ENCODE measurements around the gene RHOT1. TPM values are rescaled to one million over a fixed set of nuclear protein-coding genes. Genes with fewer than 3 reads are reported as not detected.
"Not testable (repeated sequence)": the region's sequence is repeated elsewhere in the genome, so short reads cannot be mapped to it uniquely, and the experiment has no call there.

RHOT1 gene
- total RNA-seq, 4 donors from 2014 or later: 60.8 to 97.6 (median 72.7) TPM

DNA sequence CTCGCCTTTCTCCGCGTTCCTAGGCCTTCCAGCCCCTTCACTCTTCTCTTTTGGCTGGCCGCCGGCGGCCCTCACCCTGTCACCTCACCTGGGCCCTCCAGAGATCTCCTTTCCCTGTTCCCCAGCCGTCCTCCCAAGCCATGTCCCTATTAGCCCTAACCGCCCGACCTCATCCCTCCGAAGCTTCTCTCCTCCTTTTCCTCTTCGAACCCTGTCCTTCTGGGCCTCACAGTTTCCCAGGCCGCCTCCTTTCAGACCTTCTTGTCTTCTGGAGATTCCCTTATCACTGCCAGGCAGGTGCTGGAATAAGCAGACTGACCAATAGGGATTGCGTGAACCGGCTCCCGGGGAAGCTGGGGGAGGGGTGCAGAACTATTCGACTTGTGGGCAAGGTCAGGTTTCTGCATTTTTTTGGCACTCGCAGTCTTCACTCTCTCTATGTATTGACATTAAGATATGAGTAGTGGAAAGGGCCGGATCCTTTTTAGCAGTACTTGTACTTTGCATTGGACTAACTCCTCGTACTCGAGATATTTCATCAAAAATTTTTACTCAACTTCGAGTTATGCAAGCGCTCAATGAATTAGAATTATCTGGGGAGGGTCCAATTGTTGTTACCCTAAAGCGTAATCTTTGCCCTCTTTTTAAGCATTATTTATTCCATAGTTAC is 690 bp downstream of the RHOT1 start:
- 2 to 3% methylated on average over 23 of the region's 23 CpGs for WGBS, 2 donors
- DNase-seq (ENCODE audit: low spot score in 2 of 2): peak; percentile 41 to 89
- no peak for TF ChIP-seq POLR2A (IDR thresholded peaks at IDR 0.05)
- TF ChIP-seq, protein P1, sequence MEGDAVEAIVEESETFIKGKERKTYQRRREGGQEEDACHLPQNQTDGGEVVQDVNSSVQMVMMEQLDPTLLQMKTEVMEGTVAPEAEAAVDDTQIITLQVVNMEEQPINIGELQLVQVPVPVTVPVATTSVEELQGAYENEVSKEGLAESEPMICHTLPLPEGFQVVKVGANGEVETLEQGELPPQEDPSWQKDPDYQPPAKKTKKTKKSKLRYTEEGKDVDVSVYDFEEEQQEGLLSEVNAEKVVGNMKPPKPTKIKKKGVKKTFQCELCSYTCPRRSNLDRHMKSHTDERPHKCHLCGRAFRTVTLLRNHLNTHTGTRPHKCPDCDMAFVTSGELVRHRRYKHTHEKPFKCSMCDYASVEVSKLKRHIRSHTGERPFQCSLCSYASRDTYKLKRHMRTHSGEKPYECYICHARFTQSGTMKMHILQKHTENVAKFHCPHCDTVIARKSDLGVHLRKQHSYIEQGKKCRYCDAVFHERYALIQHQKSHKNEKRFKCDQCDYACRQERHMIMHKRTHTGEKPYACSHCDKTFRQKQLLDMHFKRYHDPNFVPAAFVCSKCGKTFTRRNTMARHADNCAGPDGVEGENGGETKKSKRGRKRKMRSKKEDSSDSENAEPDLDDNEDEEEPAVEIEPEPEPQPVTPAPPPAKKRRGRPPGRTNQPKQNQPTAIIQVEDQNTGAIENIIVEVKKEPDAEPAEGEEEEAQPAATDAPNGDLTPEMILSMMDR (IDR thresholded peaks at IDR 0.05): no peak
- H3K4me3 ChIP-seq (ENCODE audit: low read depth, poor library complexity, severe bottlenecking): peak overlapping the region; percentile 99
- intact Hi-C loops (cut with DNase I; ENCODE audit: low total_unique reads): no loop called here

DNA sequence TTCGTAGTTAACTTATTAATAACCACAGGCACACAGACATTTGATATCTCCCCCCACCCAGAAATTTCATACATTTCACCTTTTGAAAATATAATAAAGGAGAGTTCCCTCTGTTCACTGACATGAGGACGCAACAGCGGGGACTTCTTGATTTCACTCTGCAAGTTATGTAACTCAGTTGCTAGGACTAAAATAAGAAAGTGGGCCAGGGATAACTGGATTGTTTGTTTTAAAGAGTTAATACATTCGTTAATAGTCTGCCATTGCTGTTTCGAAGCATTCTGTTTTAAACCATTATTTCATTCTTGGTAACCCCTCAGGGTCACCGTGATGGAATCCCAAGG is 1.2 kb downstream of the RHOT1 start:
- TF ChIP-seq, protein P1 (IDR thresholded peaks at IDR 0.05): no peak
- no peak for TF ChIP-seq POLR2A (IDR thresholded peaks at IDR 0.05)
- 19 to 28% methylated on average over 6 of the region's 6 CpGs for WGBS, 2 donors
- peak in 1 of 2 donors; percentile 29 for DNase-seq (ENCODE audit: low spot score in 2 of 2)
- intact Hi-C loops (cut with DNase I; ENCODE audit: low total_unique reads): no loop called here
- H3K4me3 ChIP-seq (ENCODE audit: low read depth, poor library complexity, severe bottlenecking): no peak overlapping the region

DNA sequence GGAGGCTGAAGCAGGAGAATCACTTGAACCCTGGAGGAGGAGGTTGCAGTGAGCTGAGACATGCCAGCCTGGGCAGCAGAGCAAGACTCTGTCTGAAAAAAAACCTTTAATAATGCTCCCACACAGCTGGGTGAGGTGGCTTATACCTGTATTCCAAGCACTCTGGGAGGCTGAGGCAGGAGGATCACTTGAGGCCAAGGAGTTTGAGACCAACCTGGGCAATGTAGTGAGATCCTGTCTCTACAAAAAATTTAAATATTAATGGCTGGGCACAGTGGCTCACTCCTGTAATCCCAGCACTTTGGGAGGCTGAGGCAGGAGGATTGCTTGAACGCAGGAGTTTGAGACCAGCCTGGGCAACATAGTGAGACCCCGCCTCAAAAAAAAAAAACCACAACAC is 2.1 kb downstream of the RHOT1 start:
- intact Hi-C loops (cut with DNase I; ENCODE audit: low total_unique reads); DNase-seq (ENCODE audit: low spot score in 2 of 2); H3K4me3 ChIP-seq (ENCODE audit: low read depth, poor library complexity, severe bottlenecking): not testable (repeated sequence)
- WGBS, 2 donors: 94 to 96% methylated on average over 2 of the region's 2 CpGs

DNA sequence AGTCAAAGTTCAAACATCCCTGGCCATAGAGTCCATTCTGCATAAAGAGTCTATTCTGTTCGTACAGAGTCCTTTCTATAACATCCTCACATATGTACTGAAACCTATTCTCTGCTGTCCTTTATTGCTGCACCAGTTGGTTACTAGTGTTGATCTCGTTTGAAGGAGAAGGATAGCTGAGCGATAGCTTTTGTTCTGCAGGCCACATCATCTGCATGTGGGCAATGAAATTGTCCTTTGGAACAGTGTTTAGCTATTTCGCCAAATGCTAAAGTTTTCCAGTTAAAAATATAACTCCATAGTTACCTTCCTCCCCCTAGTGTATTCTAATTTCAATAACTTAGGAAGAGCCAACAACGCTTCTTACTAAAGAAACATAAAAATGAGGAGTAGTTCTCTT is 6.0 kb downstream of the RHOT1 start:
- WGBS, 2 donors: 66 to 68% methylated on average over 5 of the region's 5 CpGs
- intact Hi-C loops (cut with DNase I; ENCODE audit: low total_unique reads): no loop called here
- no peak for TF ChIP-seq POLR2A (IDR thresholded peaks at IDR 0.05)
- TF ChIP-seq, protein P1 (IDR thresholded peaks at IDR 0.05): no peak
- DNase-seq (ENCODE audit: low spot score in 2 of 2): no peak
- H3K4me3 ChIP-seq (ENCODE audit: low read depth, poor library complexity, severe bottlenecking): no peak overlapping the region

DNA sequence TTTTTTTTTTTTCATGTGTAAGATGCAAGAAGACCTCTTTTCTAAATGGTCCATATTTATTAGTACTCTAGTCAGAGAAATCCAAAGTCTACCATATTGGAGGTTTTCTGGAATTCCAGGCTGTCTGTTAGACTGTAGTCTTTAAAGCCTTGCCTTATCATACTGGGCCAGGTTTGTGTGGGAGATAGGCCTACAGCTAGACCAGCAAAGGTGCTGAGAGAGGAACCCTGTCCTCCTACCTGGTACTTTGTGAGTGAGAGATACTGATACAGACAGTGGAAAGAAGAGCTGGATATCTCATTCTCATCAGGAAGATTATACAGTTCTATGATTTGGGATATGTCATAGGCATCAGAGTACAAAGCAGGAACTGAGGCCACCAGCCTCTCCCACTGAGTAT is 8.1 kb downstream of the RHOT1 start:
- H3K4me3 ChIP-seq (ENCODE audit: low read depth, poor library complexity, severe bottlenecking): no peak overlapping the region
- DNase-seq (ENCODE audit: low spot score in 2 of 2): no peak
- no peak for TF ChIP-seq POLR2A (IDR thresholded peaks at IDR 0.05)
- TF ChIP-seq, protein P1 (IDR thresholded peaks at IDR 0.05): no peak
- intact Hi-C loops (cut with DNase I; ENCODE audit: low total_unique reads): no loop called here

DNA sequence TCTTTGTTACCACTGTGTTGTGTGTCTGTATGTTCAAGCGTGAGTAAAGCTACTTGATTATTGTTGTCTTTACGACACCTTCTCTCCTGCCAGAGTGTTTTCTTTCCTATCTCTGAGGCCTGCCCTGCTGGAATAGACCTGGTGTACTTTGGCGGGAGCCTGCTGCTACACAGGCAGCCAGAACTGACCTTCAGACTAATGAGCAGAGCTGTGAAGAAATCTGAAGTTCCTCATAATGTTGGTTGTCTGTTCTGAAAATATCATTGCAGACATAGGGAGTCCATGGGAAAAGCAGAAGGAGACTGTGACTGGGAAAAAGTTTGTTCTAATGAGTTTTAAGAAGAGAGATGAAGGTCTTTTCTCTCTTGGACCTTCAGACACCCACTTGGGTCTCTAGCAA is 9.8 kb downstream of the RHOT1 start:
- no peak overlapping the region for H3K4me3 ChIP-seq (ENCODE audit: low read depth, poor library complexity, severe bottlenecking)
- TF ChIP-seq, protein P1 (IDR thresholded peaks at IDR 0.05): no peak
- TF ChIP-seq POLR2A (IDR thresholded peaks at IDR 0.05): no peak
- DNase-seq (ENCODE audit: low spot score in 2 of 2): no peak
- 82 to 92% methylated on average over 3 of the region's 3 CpGs for WGBS, 2 donors
- intact Hi-C loops (cut with DNase I; ENCODE audit: low total_unique reads): no loop called here

Data from lower leg skin (tissue), 4 donors.